Measurements from ENCODE around the gene TNRC6B. TPM values are rescaled to one million over a fixed set of nuclear protein-coding genes. Genes with fewer than 3 reads are reported as not detected.

Gene TNRC6B
- 8.5 and 9.2 TPM in 2 replicates for total RNA-seq

GRCh38 chr22:40177738-40178416 is at the start of gene TNRC6B:
Gene TNRC6B (plus strand): TSS chr22:40177925. CDS start chr22:40178136, 211 bp downstream.

DNA sequence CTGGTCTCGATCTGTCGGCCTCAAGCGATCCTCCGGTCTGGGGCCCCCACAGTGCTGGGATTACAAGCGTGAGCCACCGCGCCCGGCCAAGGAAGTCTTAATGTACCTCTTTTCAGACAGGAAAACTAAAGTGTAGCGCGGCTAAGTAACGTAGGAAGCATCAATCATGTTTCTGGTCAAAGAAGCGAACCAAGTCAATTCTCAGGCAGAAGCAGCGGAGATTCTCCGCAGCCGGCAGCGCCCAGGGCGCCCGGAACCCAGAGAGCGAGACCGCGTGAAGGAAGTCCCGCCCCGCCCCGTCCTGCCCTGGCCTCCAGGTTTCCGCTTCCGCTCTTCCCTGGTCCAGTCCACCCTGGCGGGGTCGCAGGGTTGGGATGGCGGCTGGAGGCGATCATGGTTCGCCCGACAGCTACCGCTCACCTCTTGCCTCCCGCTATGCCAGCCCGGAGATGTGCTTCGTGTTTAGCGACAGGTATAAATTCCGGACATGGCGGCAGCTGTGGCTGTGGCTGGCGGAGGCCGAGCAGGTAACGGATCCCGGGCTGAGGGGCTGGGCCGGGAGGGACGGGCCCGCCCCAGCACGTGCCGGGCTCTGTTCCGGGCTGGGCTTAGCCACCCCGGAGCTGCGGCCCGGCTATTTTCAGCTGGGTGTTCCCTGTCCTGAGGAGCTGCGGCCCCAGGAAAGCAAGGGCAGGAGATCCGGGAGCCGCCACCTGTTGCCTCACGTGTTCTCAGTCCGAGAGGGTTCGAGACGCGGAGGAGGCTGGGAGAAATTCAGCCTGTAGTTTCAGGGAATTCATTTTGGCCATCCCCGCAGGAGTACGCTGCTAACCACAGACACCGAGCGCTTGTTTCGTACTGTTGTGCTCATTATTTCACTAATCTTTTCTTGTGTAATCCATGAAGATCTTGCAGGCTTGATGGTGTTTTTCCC is 168.7 kb downstream of the TNRC6B start, which contains the start of gene ADSL:
Gene ADSL (plus strand): TSS at position 316 of the 934 bp plus-strand sequence. CDS start 59 bp downstream, at position 375.

Other genes starting within 250 kb of the TNRC6B start
- not detected in 2 replicates for gene TMA7B, start 217.5 kb upstream of the TNRC6B start, total RNA-seq
- gene FAM83F, start 183.0 kb upstream of the TNRC6B start, total RNA-seq = 37.5 and 46.1 TPM in 2 replicates
- 130 and 184 TPM in 2 replicates for gene ADSL, start 168.6 kb downstream of the TNRC6B start, total RNA-seq
- 24.4 and 40.4 TPM in 2 replicates for gene SGSM3, start 192.7 kb downstream of the TNRC6B start, total RNA-seq